A673 (cell line): ENCODE measurements around the gene HRH3. TPM values are rescaled to one million over a fixed set of nuclear protein-coding genes. Genes with fewer than 3 reads are reported as not detected.

Experiments used
- BruUV-seq: library from RNA; stranded (reverse); fragments of 400-500 nt; replicated peaks from 2 replicates; lab custom pipeline; 2021; lab: Mats Ljungman, UMichigan
- CTCF ChIA-PET: fragments of 300-600 bp; sonication (Branson Sonifier 250); formaldehyde crosslinking; loops from one replicate; lab custom pipeline; 2022; ENCODE audit warnings: antibody characterized with exemption; lab: Charles Lee
- POLR2A ChIA-PET: fragments of 300-600 bp; sonication (Branson Sonifier 250); formaldehyde crosslinking; loops from one replicate; lab custom pipeline; 2022; ENCODE audit warnings: antibody characterized with exemption; ENCODE audit not compliant: low non-redundant PET; lab: Charles Lee
- DNase-seq: peaks from one replicate; pipeline ENCODE4 v3.0.0-alpha.2; 2015; ENCODE audit warnings: low spot score
- H3K27ac ChIP-seq: fragments of 200-600 bp; sonication (generic); 2 replicates; pipeline ENCODE4 v1.5.1; 2016; ENCODE audit warnings: mixed run types, low read depth, mild to moderate bottlenecking, mixed read lengths, antibody characterized with exemption, low read length; ENCODE audit not compliant: poor library complexity, severe bottlenecking
- H3K27me3 ChIP-seq: fragments of 200-600 bp; sonication (generic); replicated peaks from 2 replicates; pipeline ENCODE4 v1.6.1; 2017; ENCODE audit warnings: mixed run types, low read depth, mild to moderate bottlenecking, mixed read lengths, antibody characterized with exemption, low read length; ENCODE audit not compliant: insufficient read depth, poor library complexity
- H3K36me3 ChIP-seq: fragments of 200-600 bp; sonication (generic); 2 replicates; pipeline ENCODE4 v1.6.1; 2016; ENCODE audit warnings: mixed run types, mild to moderate bottlenecking, mixed read lengths, antibody characterized with exemption, low read length; ENCODE audit not compliant: insufficient read depth, poor library complexity, severe bottlenecking
- H3K4me1 ChIP-seq: fragments of 200-600 bp; sonication (generic); 2 replicates; pipeline ENCODE4 v1.6.1; 2017; ENCODE audit warnings: mixed run types, mild to moderate bottlenecking, mixed read lengths, antibody characterized with exemption, low read length; ENCODE audit not compliant: insufficient read depth, poor library complexity, severe bottlenecking
- H3K4me3 ChIP-seq: fragments of 200-600 bp; sonication (generic); 2 replicates; pipeline ENCODE4 v1.5.1; 2016; ENCODE audit warnings: low read depth, mixed run types, mild to moderate bottlenecking, mixed read lengths, low read length; ENCODE audit not compliant: poor library complexity, severe bottlenecking
- H3K9me3 ChIP-seq: fragments of 200-600 bp; sonication (generic); 2 replicates; pipeline ENCODE4 v1.6.1; 2016; ENCODE audit warnings: mixed run types, low read depth, mild to moderate bottlenecking, mixed read lengths, antibody characterized with exemption, low read length; ENCODE audit not compliant: poor library complexity, severe bottlenecking
- CTCF ChIP-seq: fragments of 300-800, 200-600 bp; sonication (generic); conservative IDR thresholded peaks from 2 replicates; pipeline ENCODE4 v1.5.1; 2017; ENCODE audit warnings: low read depth, mild to moderate bottlenecking, antibody characterized with exemption, low read length, moderate library complexity, mixed read lengths
- EZH2 ChIP-seq: fragments of 200-600 bp; sonication (generic); IDR thresholded peaks from 2 replicates; pipeline ENCODE4 v1.6.1; 2017; ENCODE audit warnings: borderline replicate concordance, low read depth, mild to moderate bottlenecking, mixed read lengths, antibody characterized with exemption, low read length; ENCODE audit not compliant: poor library complexity, severe bottlenecking
- intact Hi-C: fragments of 100-400 bp; cut with micrococcal nuclease; formaldehyde crosslinking; loops from one replicate; pipeline ENCODE4 v1.10.0; 2022; ENCODE audit not compliant: unreplicated experiment
- total RNA-seq: library from RNA; stranded (reverse); gene quantifications from 2 replicates; pipeline ENCODE4 v1.2.3, GENCODE V29; 2021

Gene HRH3
- total RNA-seq, 1 experiment from 2014 or later, result not detected

- H3K4me3 ChIP-seq, result no peak overlapping the region
- no peaks in the 10 kb centered on the region for H3K4me1 ChIP-seq
- no peaks in the 10 kb centered on the region for H3K27me3 ChIP-seq
- BruUV-seq, result no TSS peak
- intact Hi-C loops, result no loop called here
- TF ChIP-seq CTCF, result no peak
- no peak for TF ChIP-seq EZH2
- POLR2A ChIA-PET, result no interaction called here
- no peak overlapping the region for H3K27ac ChIP-seq
- no peaks in the 10 kb centered on the region for H3K9me3 ChIP-seq
- no peak for DNase-seq
- CTCF ChIA-PET, result no interaction called here
- H3K36me3 ChIP-seq, result no peaks in the 10 kb centered on the region
These were observed 35.9 kb upstream of the HRH3 start for GRCh38 chr20:62255976-62256375.

DNA sequence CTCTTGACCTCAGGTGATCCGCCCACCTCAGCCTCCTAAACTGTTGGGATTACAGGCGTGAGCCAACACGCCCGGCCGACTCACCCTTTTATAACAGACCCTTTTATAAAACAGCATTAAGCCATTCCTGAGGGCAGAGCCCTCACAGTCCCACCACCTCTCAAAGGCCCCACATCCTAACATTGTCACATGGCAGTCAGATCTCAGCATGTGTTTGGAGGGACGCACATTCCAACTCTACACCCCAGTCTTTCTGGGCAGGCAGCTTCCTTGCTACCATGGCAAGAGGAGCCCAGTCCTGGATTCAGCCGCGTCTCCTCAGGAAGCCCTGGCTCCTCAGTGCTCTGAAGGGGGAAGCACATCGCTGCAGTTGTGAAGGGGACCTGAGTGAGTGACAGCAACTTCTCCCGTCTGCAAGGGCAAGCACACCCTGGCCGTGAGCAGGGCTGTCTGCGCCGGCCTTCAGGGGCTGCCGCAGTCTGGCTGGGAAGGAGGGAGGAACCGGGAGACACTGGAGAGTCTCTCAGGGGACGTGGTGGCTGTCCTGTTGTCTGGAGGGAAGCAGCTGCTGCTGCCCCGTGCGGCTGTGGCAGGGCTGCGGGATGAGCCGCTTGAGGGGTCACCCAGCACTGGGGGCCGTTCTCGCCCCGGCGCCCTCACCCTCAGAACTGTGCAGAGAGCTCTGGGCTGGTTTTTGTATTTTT lies 34.1 kb upstream of the HRH3 start:
- H3K4me3 ChIP-seq, result no peak overlapping the region
- CTCF ChIA-PET, result no interaction called here
- no peaks in the 10 kb centered on the region for H3K36me3 ChIP-seq
- H3K9me3 ChIP-seq, result no peaks in the 10 kb centered on the region
- no peaks in the 10 kb centered on the region for H3K4me1 ChIP-seq
- BruUV-seq, result no TSS peak
- no peak for TF ChIP-seq EZH2
- TF ChIP-seq CTCF, result no peak
- intact Hi-C loops, result no loop called here
- POLR2A ChIA-PET, result no interaction called here
- H3K27me3 ChIP-seq, result no peaks in the 10 kb centered on the region
- no peak overlapping the region for H3K27ac ChIP-seq
- DNase-seq, result no peak

DNA sequence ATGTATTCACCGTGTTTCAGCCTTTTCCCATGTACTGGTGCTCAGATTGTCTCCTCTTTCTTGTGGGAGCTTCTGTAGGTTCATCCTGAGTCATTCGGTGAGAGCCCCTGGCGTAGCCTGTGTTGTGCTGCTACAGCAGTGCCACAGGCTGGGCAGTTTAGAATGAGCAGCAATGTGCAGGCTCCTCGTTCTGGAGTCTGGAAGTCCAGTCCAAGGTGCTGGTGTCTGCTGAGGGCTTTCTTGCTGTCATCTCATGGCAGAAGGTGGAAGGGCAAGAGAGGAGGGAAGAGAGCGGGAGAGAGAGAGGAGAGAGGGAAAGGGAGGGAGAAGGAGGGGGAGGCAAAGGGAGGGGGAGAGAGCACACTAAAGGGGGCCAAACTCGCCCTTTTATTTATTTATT lies 33.3 kb upstream of the HRH3 start:
- H3K4me1 ChIP-seq, result no peaks in the 10 kb centered on the region
- ChIA-PET POLR2A (no interaction called here), CTCF (no interaction called here)
- no TSS peak for BruUV-seq
- no peak overlapping the region for H3K4me3 ChIP-seq
- no peaks in the 10 kb centered on the region for H3K9me3 ChIP-seq
- no peak for DNase-seq
- H3K27me3 ChIP-seq, result no peaks in the 10 kb centered on the region
- H3K36me3 ChIP-seq, result no peaks in the 10 kb centered on the region
- intact Hi-C loops, result no loop called here
- H3K27ac ChIP-seq, result no peak overlapping the region
- no peak for TF ChIP-seq CTCF
- TF ChIP-seq EZH2, result no peak
